Amygdala (tissue), 56 donors: Measurements from ENCODE around the gene SYNRG.

Experiments used
- DNase-seq, 56 donors: peaks; one replicate each; lab custom pipeline; 2025; lab: John Stamatoyannopoulos, UW

SYNRG gene

GRCh38 chr17:37483311-37484039, 125.7 kb downstream of the SYNRG start:
- peak in 6 of 56 donors; percentile 1 to 35 (median 12) for DNase-seq

GRCh38 chr17:37481001-37481665, 128.1 kb downstream of the SYNRG start:
- DNase-seq, result no peak

- DNase-seq, result no peak
Observed at GRCh38 chr17:37480427-37480826, 128.8 kb downstream of the SYNRG start.

GRCh38 chr17:37479025-37479424, 130.2 kb downstream of the SYNRG start:
- DNase-seq, result no peak

- DNase-seq, result no peak
Observed at GRCh38 chr17:37478187-37478586, 131.0 kb downstream of the SYNRG start.

GRCh38 chr17:37476431-37477120, 132.6 kb downstream of the SYNRG start:
- DNase-seq, result no peak

- DNase-seq, result no peak
Observed at GRCh38 chr17:37475731-37476420, 133.3 kb downstream of the SYNRG start.

- DNase-seq, result no peak
Observed at GRCh38 chr17:37470181-37470580, 139.0 kb downstream of the SYNRG start.

- DNase-seq, result no peak
Observed at GRCh38 chr17:37466471-37466870, 142.7 kb downstream of the SYNRG start.

- no peak for DNase-seq
Observed at GRCh38 chr17:37465069-37465616, 144.1 kb downstream of the SYNRG start.
